ENCODE results near the gene FOXB2. TPM values are rescaled to one million over a fixed set of nuclear protein-coding genes. Genes with fewer than 3 reads are reported as not detected.

FOXB2 gene
- total and polyA plus RNA-seq, 9 donors: 0.24 to 3.0 (median 1.6) TPM; not detected in 6

DNA sequence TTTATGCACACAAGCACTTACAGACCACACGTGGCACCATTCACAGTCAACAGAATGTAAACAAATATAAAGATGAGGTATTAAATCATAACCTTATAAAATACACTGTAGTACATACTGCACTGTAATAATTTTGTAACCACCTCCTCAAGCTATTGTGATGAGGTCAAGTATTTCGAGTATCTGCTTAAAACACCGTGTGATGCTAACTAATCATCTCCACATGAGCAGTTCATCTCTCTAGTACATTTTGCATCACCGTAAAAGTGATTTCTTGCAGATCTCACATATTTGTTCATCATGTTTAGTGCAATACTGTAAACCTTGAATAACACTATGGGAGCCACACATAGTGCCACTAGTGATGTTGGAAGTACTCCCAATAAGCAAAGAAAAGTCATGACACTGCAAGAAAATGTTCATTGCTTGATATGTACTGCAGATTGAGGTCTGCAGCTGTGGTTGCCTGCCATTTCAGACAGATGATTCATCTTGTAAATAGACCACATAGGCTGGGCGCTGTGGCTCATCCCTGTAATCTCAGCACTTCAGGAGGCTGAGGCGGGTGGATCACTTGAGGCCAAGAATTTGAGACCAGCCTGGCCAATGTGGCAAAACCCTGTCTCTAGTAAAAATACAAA lies 44.3 kb downstream of the FOXB2 start:
- Histone ChIP-seq H3K4me1 (ENCODE audit: insufficient read depth) (no peaks in the 10 kb centered on the region), H3K9me3 (no peaks in the 10 kb centered on the region), H3K4me3 (no peak overlapping the region), H3K36me3 (no peaks in the 10 kb centered on the region), H3K27ac (no peak overlapping the region), H3K27me3 (no peaks in the 10 kb centered on the region)
- 73 to 82% (median 77%) methylated on average over 6 of the region's 6 CpGs for WGBS, 3 donors
- DNase-seq: no peak
- TF ChIP-seq EP300 (IDR thresholded peaks at IDR 0.05) (no peak), POLR2A (IDR thresholded peaks at IDR 0.05) (no peak)
- TF ChIP-seq, protein P1, sequence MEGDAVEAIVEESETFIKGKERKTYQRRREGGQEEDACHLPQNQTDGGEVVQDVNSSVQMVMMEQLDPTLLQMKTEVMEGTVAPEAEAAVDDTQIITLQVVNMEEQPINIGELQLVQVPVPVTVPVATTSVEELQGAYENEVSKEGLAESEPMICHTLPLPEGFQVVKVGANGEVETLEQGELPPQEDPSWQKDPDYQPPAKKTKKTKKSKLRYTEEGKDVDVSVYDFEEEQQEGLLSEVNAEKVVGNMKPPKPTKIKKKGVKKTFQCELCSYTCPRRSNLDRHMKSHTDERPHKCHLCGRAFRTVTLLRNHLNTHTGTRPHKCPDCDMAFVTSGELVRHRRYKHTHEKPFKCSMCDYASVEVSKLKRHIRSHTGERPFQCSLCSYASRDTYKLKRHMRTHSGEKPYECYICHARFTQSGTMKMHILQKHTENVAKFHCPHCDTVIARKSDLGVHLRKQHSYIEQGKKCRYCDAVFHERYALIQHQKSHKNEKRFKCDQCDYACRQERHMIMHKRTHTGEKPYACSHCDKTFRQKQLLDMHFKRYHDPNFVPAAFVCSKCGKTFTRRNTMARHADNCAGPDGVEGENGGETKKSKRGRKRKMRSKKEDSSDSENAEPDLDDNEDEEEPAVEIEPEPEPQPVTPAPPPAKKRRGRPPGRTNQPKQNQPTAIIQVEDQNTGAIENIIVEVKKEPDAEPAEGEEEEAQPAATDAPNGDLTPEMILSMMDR (IDR thresholded peaks at IDR 0.05): no peak
- intact Hi-C loops (cut with DNase I): no loop called here

- H3K4me1 ChIP-seq (ENCODE audit: insufficient read depth): no peaks in the 10 kb centered on the region
- H3K27me3 ChIP-seq: no peaks in the 10 kb centered on the region
- intact Hi-C loops (cut with DNase I): no loop called here
- WGBS, 3 donors: 0 to 45% (median 2%) methylated on average over 1 of the region's 1 CpG
- no peak overlapping the region for H3K27ac ChIP-seq
- no peak overlapping the region for H3K4me3 ChIP-seq
- H3K36me3 ChIP-seq: no peaks in the 10 kb centered on the region
- no peaks in the 10 kb centered on the region for H3K9me3 ChIP-seq
- no peak for TF ChIP-seq POLR2A (IDR thresholded peaks at IDR 0.05)
- TF ChIP-seq, protein P1 (IDR thresholded peaks at IDR 0.05): no peak
- TF ChIP-seq EP300 (IDR thresholded peaks at IDR 0.05): no peak
- DNase-seq: no peak
These were observed 46.9 kb downstream of the FOXB2 start for GRCh38 chr9:77066388-77066787.

Small RNAs within 50 kb of the gene (small RNA-seq; reads per million reads assigned to genes)
- not detected for gene ATP5MFP3

Other genes with a start within 250 kb of the FOXB2 start
- 10 to 100 TPM in 5 of 7 donors, 1 to 10 TPM in 2; 2.5 to 45.8 (median 13.7) TPM for gene PRUNE2, start 113.5 kb upstream of the FOXB2 start, total RNA-seq
- 10 to 100 TPM in 1 of 2 donors, 1 to 10 TPM in 1; 3.3 to 35.5 TPM for gene PRUNE2, start 113.5 kb upstream of the FOXB2 start, polyA plus RNA-seq
- gene VPS13A, start 157.9 kb downstream of the FOXB2 start, total RNA-seq: 10 to 100 TPM; 11.4 to 46.6 (median 13.6) TPM
- 10 to 100 TPM in 1 of 2 donors, 1 to 10 TPM in 1; 3.5 to 13.5 TPM for gene VPS13A, start 157.9 kb downstream of the FOXB2 start, polyA plus RNA-seq

All from ovary (tissue), 9 donors.